Spleen (tissue), 11 donors: ENCODE measurements around the gene VPS37B. TPM values are rescaled to one million over a fixed set of nuclear protein-coding genes. Genes with fewer than 3 reads are reported as not detected.

ENCODE experiments used
- DNase-seq: peaks from one replicate; pipeline ENCODE4 v3.0.0-alpha.2; 2020
- H3K27ac ChIP-seq, 8 donors: fragments of 200-600 bp; sonication (generic) in 7 of 8; 1 replicate in 4 of 8; 2 replicates in 4 of 8; pipeline versions ENCODE4 v1.5.0 to v1.8.0; 2016 to 2021; ENCODE audit warnings: inconsistent platforms in 4 of 8, mild to moderate bottlenecking in 4 of 8, moderate library complexity in 1 of 8
- H3K27me3 ChIP-seq, 7 donors: fragments of 200-600 bp; sonication (generic) in 6 of 7; replicated peaks in 1 of 7; 1 replicate in 4 of 7; 2 replicates in 3 of 7; pipeline versions ENCODE4 v1.5.0 to v1.8.0; 2016 to 2021; ENCODE audit warnings: inconsistent platforms in 3 of 7, mild to moderate bottlenecking in 1 of 7
- H3K36me3 ChIP-seq, 6 donors: fragments of 200-600 bp; sonication (generic) in 5 of 6; 1 replicate in 4 of 6; 2 replicates in 2 of 6; pipeline versions ENCODE4 v1.5.0 to v1.8.0; 2016 to 2021; ENCODE audit warnings: inconsistent platforms in 2 of 6
- H3K4me1 ChIP-seq, 6 donors: fragments of 200-600 bp; sonication (generic) in 5 of 6; 1 replicate in 3 of 6; 2 replicates in 3 of 6; pipeline versions ENCODE4 v1.5.0 to v1.8.0; 2016 to 2021; ENCODE audit warnings: inconsistent platforms in 3 of 6
- H3K4me3 ChIP-seq, 8 donors: fragments of 200-600 bp; sonication (generic) in 7 of 8; 1 replicate in 4 of 8; 2 replicates in 4 of 8; pipeline versions ENCODE4 v1.5.0 to v1.8.0; 2016 to 2021; ENCODE audit warnings: inconsistent platforms in 4 of 8, mild to moderate bottlenecking in 4 of 8, moderate library complexity in 2 of 8
- H3K9me3 ChIP-seq, 8 donors: fragments of 200-600 bp; sonication (generic) in 7 of 8; 1 replicate in 4 of 8; 2 replicates in 4 of 8; pipeline versions ENCODE4 v1.5.0 to v1.8.0; 2016 to 2021; ENCODE audit warnings: inconsistent platforms in 4 of 8
- CTCF ChIP-seq, 11 experiments: fragments of 200-600 bp in 7 of 11; fragments of 450-650 bp in 4 of 11; sonication (generic) in 4 of 11; IDR thresholded peaks in 8 of 11; conservative IDR thresholded peaks in 3 of 11; 1 replicate in 7 of 11; 2 replicates in 4 of 11; pipeline versions ENCODE4 v1.4.0 to v1.8.0; 2016 to 2021; ENCODE audit warnings: antibody characterized with exemption in 11 of 11, inconsistent platforms in 4 of 11, mild to moderate bottlenecking in 1 of 11
- POLR2A ChIP-seq, 3 donors: fragments of 450-650 bp; IDR thresholded peaks; one replicate each; pipeline ENCODE4 v1.5.1; 2017; ENCODE audit warnings: antibody characterized with exemption in 3 of 3, mild to moderate bottlenecking in 1 of 3
- POLR2AphosphoS5 ChIP-seq, 3 donors: sonication (generic); formaldehyde crosslinking; IDR thresholded peaks; one replicate each; pipeline ENCODE4 v1.5.1; 2017; ENCODE audit warnings: antibody characterized with exemption in 3 of 3
- WGBS, 5 donors: extraction: QIAGEN DNeasy Blood & Tissue Kit in 3 of 5; methylation state at CpG; one replicate each; pipeline versions ENCODE4 v1.1.5 to v1.1.7; 2013 to 2018; 5-methylcytosine and 5-hydroxymethylcytosine counted together
- intact Hi-C: fragments of 100-400 bp; cut with DNase I; formaldehyde crosslinking; loops from one replicate; pipeline ENCODE4 v1.15.0; 2023; ENCODE audit warnings: low total_unique reads
- polyA plus RNA-seq, 3 donors: library from polyadenylated mRNA; stranded (reverse); fragments of 200-250 nt; gene quantifications; one replicate each; pipeline ENCODE4 v1.2.1, GENCODE V29; 2013
- total RNA-seq, 7 donors: library from RNA; depleted of rRNA in 3 of 7; stranded (reverse); fragments of >200 nt in 3 of 7; fragmentation: NEBNext Ultra II Directional in 4 of 7; extraction: Animal tissue kit (Norgen Biotek cat#: 25700) in 4 of 7; gene quantifications; one replicate each; pipeline versions ENCODE4 v1.1.0 to v1.2.1, GENCODE V29; 2016 to 2021
- donor health status: healthy with polysubstance abuse.
- donor health status: DM: no; HTN: no; CAD: no; lungs with moderate emphysema.
- donor health status: DM: no; HTN: no; CAD: no.
- donor health status: Bipolar disorder and iron deficiency.
- donor health status: healthy.
- donor health status: DM: no; HTN: no; CAD: no.
- donor health status: DM: yes; HTN: yes; CAD: no.

VPS37B gene
- total and polyA plus RNA-seq, 10 donors = 24.8 to 67.5 (median 47.3) TPM

GRCh38 chr12:122834921-122835749, 60.8 kb downstream of the VPS37B start, which contains the start of gene HIP1R:
Gene HIP1R (plus strand): TSS chr12:122835457. CDS start chr12:122835551, 94 bp downstream.
- peak; percentile 90 for DNase-seq
- H3K36me3 ChIP-seq = peaks cover 0 to 11% (median 0%) of the 10 kb centered on the region in 6 donors
- WGBS, 5 donors = 0 to 2% (median 1%) methylated on average over 20 to 85 of the region's 85 CpGs
- TF ChIP-seq POLR2A (IDR thresholded peaks at IDR 0.05) = no peak
- TF ChIP-seq POLR2AphosphoS5 (IDR thresholded peaks at IDR 0.05) = peak; percentile 66 to 77 (median 76)
- intact Hi-C loops = no loop called here
- H3K4me1 ChIP-seq = peaks cover 15 to 55% (median 32%) of the 10 kb centered on the region in 6 donors
- peak within 1 kb of the TSS; percentile 61 to 88 (median 73) for H3K4me3 ChIP-seq
- H3K27me3 ChIP-seq = peaks cover 0 to 7% (median 0%) of the 10 kb centered on the region in 7 donors
- H3K9me3 ChIP-seq = no peaks in the 10 kb centered on the region
- peak within 1 kb of the TSS; percentile 70 to 91 (median 86) for H3K27ac ChIP-seq

- Histone ChIP-seq H3K27ac (peak overlapping the region in 6 of 8 donors; percentile 38 to 91 (median 88)), H3K4me1 (peaks cover 15 to 46% (median 30%) of the 10 kb centered on the region in 6 donors), H3K9me3 (no peaks in the 10 kb centered on the region), H3K4me3 (peak overlapping the region; percentile 47 to 88 (median 70)), H3K36me3 (peaks cover 0 to 4% (median 0%) of the 10 kb centered on the region in 6 donors), H3K27me3 (peaks cover 0 to 7% (median 0%) of the 10 kb centered on the region in 7 donors)
- WGBS, 5 donors = 15 to 18% (median 16%) methylated on average over 21 of the region's 21 CpGs
- intact Hi-C loops = no loop called here
- peak; percentile 85 for DNase-seq
- TF ChIP-seq POLR2A (IDR thresholded peaks at IDR 0.05) (no peak), POLR2AphosphoS5 (IDR thresholded peaks at IDR 0.05) (peak in 2 of 3 donors; percentile 61 to 62)
These were observed 61.6 kb downstream of the VPS37B start for GRCh38 chr12:122834104-122834920.

GRCh38 chr12:122830517-122831214, 65.3 kb downstream of the VPS37B start:
- intact Hi-C loops = no loop called here

GRCh38 chr12:122827258-122827657, 68.7 kb downstream of the VPS37B start:
- H3K36me3 ChIP-seq = no peaks in the 10 kb centered on the region
- TF ChIP-seq CTCF (IDR thresholded peaks at IDR 0.05 in 8 of 11, conservative IDR thresholded peaks at IDR 0.05 in 3 of 11) (no peak), POLR2AphosphoS5 (IDR thresholded peaks at IDR 0.05) (no peak), POLR2A (IDR thresholded peaks at IDR 0.05) (no peak)
- H3K27me3 ChIP-seq = no peaks in the 10 kb centered on the region
- intact Hi-C loops = no loop called here
- H3K27ac ChIP-seq = no peak overlapping the region
- 57 to 75% (median 62%) methylated on average over 5 of the region's 5 CpGs for WGBS, 5 donors
- H3K4me1 ChIP-seq = peaks cover 0 to 23% (median 8%) of the 10 kb centered on the region in 6 donors
- no peak for DNase-seq
- no peak overlapping the region for H3K4me3 ChIP-seq
- H3K9me3 ChIP-seq = no peaks in the 10 kb centered on the region

More at GRCh38 chr12:122830517-122831214, 65.3 kb downstream of the VPS37B start:
- peak; percentile 30 for DNase-seq
- TF ChIP-seq CTCF (IDR thresholded peaks at IDR 0.05 in 8 of 11, conservative IDR thresholded peaks at IDR 0.05 in 3 of 11) (no peak), POLR2A (IDR thresholded peaks at IDR 0.05) (no peak)
- Histone ChIP-seq H3K36me3 (no peaks in the 10 kb centered on the region), H3K9me3 (no peaks in the 10 kb centered on the region), H3K4me1 (peaks cover 0 to 26% (median 12%) of the 10 kb centered on the region in 6 donors), H3K27ac (no peak overlapping the region), H3K27me3 (peaks cover 0 to 7% (median 0%) of the 10 kb centered on the region in 7 donors), H3K4me3 (no peak overlapping the region)
- 74 to 89% (median 77%) methylated on average over 7 of the region's 7 CpGs for WGBS, 5 donors
